ENCODE results near the gene PCED1A. TPM values are rescaled to one million over a fixed set of nuclear protein-coding genes. Genes with fewer than 3 reads are reported as not detected.

Gene PCED1A
- total RNA-seq, 2 experiments from 2014 or later = 6.9 to 9.8 TPM

DNA sequence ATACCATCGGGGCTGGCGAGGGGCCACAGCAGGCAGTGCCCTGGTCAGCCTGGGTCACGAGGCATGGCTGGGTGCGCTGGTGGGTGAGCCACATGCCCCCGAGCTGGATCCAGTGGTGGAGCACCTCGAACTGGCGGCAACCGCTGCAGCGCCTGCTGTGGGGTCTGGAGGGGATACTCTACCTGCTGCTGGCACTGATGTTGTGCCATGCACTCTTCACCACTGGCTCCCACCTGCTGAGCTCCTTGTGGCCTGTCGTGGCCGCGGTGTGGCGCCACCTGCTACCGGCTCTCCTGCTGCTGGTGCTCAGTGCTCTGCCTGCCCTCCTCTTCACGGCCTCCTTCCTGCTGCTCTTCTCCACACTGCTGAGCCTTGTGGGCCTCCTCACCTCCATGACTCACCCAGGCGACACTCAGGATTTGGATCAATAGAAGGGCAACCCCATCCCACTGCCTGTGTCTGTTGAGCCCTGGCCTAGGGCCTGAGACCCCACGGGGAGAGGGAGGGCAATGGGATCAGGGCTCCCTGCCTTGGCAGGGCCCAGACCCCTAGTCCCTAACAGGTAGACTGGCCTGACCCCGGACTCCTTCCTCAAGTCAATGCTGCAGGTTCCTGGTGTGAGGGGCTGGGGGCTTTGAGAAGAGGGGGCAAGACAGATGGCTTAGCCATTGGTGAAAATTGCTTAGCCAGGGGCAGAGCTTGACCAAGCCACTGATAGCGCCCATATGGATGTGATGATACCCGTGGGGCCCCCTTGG lies 23.7 kb downstream of the PCED1A start:
- Histone ChIP-seq H3K79me2 (ENCODE audit: insufficient read depth, low read depth, low read length) (no peaks in the 10 kb centered on the region), H3K36me3 (ENCODE audit: insufficient read depth, low read length) (no peaks in the 10 kb centered on the region), H3K4me3 (ENCODE audit: low read depth, low read length, poor library complexity, severe bottlenecking) (no peak overlapping the region), H2AFZ (ENCODE audit: low read length) (no peak overlapping the region), H3K9me3 (ENCODE audit: low read length) (0 out of 2 replicates have a peak, but pooled peaks cover 6% of the 10 kb centered on the region), H3K9me2 (ENCODE audit: insufficient read depth, low read length) (no peaks in the 10 kb centered on the region), H3K4me1 (ENCODE audit: insufficient read depth, low read length, poor library complexity, severe bottlenecking) (no peaks in the 10 kb centered on the region), H3K27ac (ENCODE audit: low read depth, low read length, poor library complexity, severe bottlenecking) (no peak overlapping the region), H4K20me1 (ENCODE audit: insufficient read depth, low read length) (no peaks in the 10 kb centered on the region), H3K4me2 (ENCODE audit: low read length) (no peak overlapping the region)
- no peak for DNase-seq (ENCODE audit: low spot score)
- CTCF ChIA-PET (ENCODE audit: unreplicated experiment) = no interaction called here
- no TSS peak for BruUV-seq (replicated peaks)
- no peak for TF ChIP-seq EZH2phosphoT487 (IDR thresholded peaks at IDR 0.05; ENCODE audit: borderline replicate concordance, low read depth, low read length)
- TF ChIP-seq, protein P1, sequence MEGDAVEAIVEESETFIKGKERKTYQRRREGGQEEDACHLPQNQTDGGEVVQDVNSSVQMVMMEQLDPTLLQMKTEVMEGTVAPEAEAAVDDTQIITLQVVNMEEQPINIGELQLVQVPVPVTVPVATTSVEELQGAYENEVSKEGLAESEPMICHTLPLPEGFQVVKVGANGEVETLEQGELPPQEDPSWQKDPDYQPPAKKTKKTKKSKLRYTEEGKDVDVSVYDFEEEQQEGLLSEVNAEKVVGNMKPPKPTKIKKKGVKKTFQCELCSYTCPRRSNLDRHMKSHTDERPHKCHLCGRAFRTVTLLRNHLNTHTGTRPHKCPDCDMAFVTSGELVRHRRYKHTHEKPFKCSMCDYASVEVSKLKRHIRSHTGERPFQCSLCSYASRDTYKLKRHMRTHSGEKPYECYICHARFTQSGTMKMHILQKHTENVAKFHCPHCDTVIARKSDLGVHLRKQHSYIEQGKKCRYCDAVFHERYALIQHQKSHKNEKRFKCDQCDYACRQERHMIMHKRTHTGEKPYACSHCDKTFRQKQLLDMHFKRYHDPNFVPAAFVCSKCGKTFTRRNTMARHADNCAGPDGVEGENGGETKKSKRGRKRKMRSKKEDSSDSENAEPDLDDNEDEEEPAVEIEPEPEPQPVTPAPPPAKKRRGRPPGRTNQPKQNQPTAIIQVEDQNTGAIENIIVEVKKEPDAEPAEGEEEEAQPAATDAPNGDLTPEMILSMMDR (conservative IDR thresholded peaks at IDR 0.05; ENCODE audit: low read length) = peak; percentile 49
- POLR2A ChIA-PET = no interaction called here
- intact Hi-C loops (cut with micrococcal nuclease; ENCODE audit: unreplicated experiment) = no loop called here

DNA sequence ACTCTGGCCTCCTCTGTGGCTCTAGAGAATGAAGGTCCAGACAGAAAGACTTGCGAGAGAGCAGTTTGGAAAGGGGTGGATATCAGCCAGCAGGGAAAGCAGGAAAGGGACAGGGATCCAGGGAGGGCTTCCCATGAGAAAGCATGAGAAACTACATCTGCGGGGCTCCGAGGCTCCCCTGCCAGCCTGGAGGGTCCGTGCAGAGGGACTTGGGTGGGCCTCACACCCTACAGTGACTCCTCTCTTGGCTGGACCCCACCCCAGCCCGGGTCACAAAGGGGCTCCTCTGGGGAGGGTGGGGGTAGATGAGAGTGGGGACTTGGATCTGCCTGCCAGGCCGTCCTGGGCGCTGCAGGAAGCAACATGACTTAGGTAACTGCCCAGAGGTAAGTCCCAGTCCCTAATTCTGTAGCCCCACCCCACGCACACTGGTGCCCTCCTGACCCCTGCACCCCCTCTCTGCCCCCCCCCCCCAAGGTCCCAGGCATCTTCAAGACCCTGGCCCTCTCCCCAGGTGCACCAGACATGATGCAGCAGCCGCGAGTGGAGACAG lies 24.3 kb downstream of the PCED1A start, which contains the start of gene TMEM239:
TMEM239 (plus strand) TSS at position 335 of the 553 bp plus-strand sequence; CDS start at position 526, 191 bp downstream.
- Histone ChIP-seq H3K36me3 (ENCODE audit: insufficient read depth, low read length) (no peaks in the 10 kb centered on the region), H4K20me1 (ENCODE audit: insufficient read depth, low read length) (no peaks in the 10 kb centered on the region), H3K27ac (ENCODE audit: low read depth, low read length, poor library complexity, severe bottlenecking) (no peak within 1 kb of the TSS), H3K79me2 (ENCODE audit: insufficient read depth, low read depth, low read length) (no peaks in the 10 kb centered on the region), H3K4me3 (ENCODE audit: low read depth, low read length, poor library complexity, severe bottlenecking) (no peak within 1 kb of the TSS), H3K4me2 (ENCODE audit: low read length) (no peak within 1 kb of the TSS), H2AFZ (ENCODE audit: low read length) (no peak within 1 kb of the TSS), H3K9me3 (ENCODE audit: low read length) (0 out of 2 replicates have a peak, but pooled peaks cover 6% of the 10 kb centered on the region), H3K9me2 (ENCODE audit: insufficient read depth, low read length) (no peaks in the 10 kb centered on the region), H3K4me1 (ENCODE audit: insufficient read depth, low read length, poor library complexity, severe bottlenecking) (no peaks in the 10 kb centered on the region)
- intact Hi-C loops (cut with micrococcal nuclease; ENCODE audit: unreplicated experiment) = no loop called here
- BruUV-seq (replicated peaks) = no TSS peak
- TF ChIP-seq, protein P1 (conservative IDR thresholded peaks at IDR 0.05; ENCODE audit: low read length) = no peak
- no peak for TF ChIP-seq EZH2phosphoT487 (IDR thresholded peaks at IDR 0.05; ENCODE audit: borderline replicate concordance, low read depth, low read length)
- POLR2A ChIA-PET = no interaction called here
- CTCF ChIA-PET (ENCODE audit: unreplicated experiment) = no interaction called here
- DNase-seq (ENCODE audit: low spot score) = no peak
